Neural cell (in vitro differentiated cells): Measurements from ENCODE around the gene ATPAF2. TPM values are rescaled to one million over a fixed set of nuclear protein-coding genes. Genes with fewer than 3 reads are reported as not detected.
"Not testable (repeated sequence)": the region's sequence is repeated elsewhere in the genome, so short reads cannot be mapped to it uniquely, and the experiment has no call there.

Experiments used
- H2AFZ ChIP-seq: fragments of 200-600, 300-800 bp; sonication (generic), shearing (Covaris generic); 2 replicates; pipeline ENCODE4 v1.6.0; 2014; ENCODE audit warnings: low read depth, mild to moderate bottlenecking, antibody characterized with exemption, low read length, moderate library complexity
- H3F3A ChIP-seq: fragments of 200-600 bp; shearing (Covaris generic); 2 replicates; pipeline ENCODE4 v1.6.1; 2016; ENCODE audit warnings: mild to moderate bottlenecking, moderate library complexity, mixed read lengths, antibody characterized with exemption, low read length; ENCODE audit not compliant: insufficient read depth, poor library complexity, severe bottlenecking
- H3K27ac ChIP-seq: fragments of 200-600, 300-800 bp; sonication (generic), shearing (Covaris generic); 2 replicates; pipeline ENCODE4 v1.5.1; 2014; ENCODE audit warnings: mild to moderate bottlenecking, low read length, moderate library complexity
- H3K27me3 ChIP-seq: fragments of 300-800, 200-600 bp; sonication (generic), shearing (Covaris generic); 2 replicates; pipeline ENCODE4 v1.6.0; 2014; ENCODE audit warnings: mild to moderate bottlenecking, low read depth, low read length, moderate library complexity; ENCODE audit not compliant: insufficient read depth
- H3K36me3 ChIP-seq: fragments of 300-800, 200-600 bp; sonication (generic), shearing (Covaris generic); 2 replicates; pipeline ENCODE4 v1.5.1; 2014; ENCODE audit warnings: mild to moderate bottlenecking, antibody characterized with exemption, low read length, moderate library complexity; ENCODE audit not compliant: insufficient read depth
- H3K4me2 ChIP-seq: fragments of 300-800, 200-600 bp; sonication (generic), shearing (Covaris generic); 2 replicates; pipeline ENCODE4 v1.6.0; 2014; ENCODE audit warnings: mild to moderate bottlenecking, low read length
- H3K4me3 ChIP-seq: fragments of 300-800, 200-600 bp; sonication (generic), shearing (Covaris generic); 2 replicates; pipeline ENCODE4 v1.5.1; 2014; ENCODE audit warnings: mild to moderate bottlenecking, low read length, moderate library complexity
- H3K79me2 ChIP-seq: fragments of 200-600 bp; shearing (Covaris generic); replicated peaks from 2 replicates; pipeline ENCODE4 v1.6.0; 2014; ENCODE audit warnings: mild to moderate bottlenecking, low read length, moderate library complexity; ENCODE audit not compliant: insufficient read depth
- H3K9ac ChIP-seq: fragments of 300-800, 200-600 bp; sonication (generic), shearing (Covaris generic); 2 replicates; pipeline ENCODE4 v1.6.1; 2016; ENCODE audit warnings: mild to moderate bottlenecking, low read length, mixed read lengths
- H3K9me2 ChIP-seq: fragments of 200-600 bp; shearing (Covaris generic); 2 replicates; pipeline ENCODE4 v1.6.1; 2016; ENCODE audit warnings: mild to moderate bottlenecking, low read length, mixed read lengths; ENCODE audit not compliant: insufficient read depth
- H3K9me3 ChIP-seq: fragments of 200-600, 300-800 bp; sonication (generic), shearing (Covaris generic); 2 replicates; pipeline ENCODE4 v1.6.1; 2016; ENCODE audit warnings: mild to moderate bottlenecking, mixed run types, low read length, moderate library complexity, mixed read lengths
- H4K20me1 ChIP-seq: fragments of 200-600 bp; shearing (Covaris generic); 2 replicates; pipeline ENCODE4 v1.6.1; 2016; ENCODE audit warnings: mild to moderate bottlenecking, mixed run types; ENCODE audit not compliant: insufficient read depth
- EZH2 ChIP-seq: fragments of 200-600, 300-800 bp; shearing (Covaris generic), sonication (generic); IDR thresholded peaks from 2 replicates; pipeline ENCODE4 v1.6.1; 2014; ENCODE audit warnings: antibody characterized with exemption, low read length, borderline replicate concordance, mild to moderate bottlenecking; ENCODE audit not compliant: insufficient read depth, poor library complexity, severe bottlenecking
- MXI1 ChIP-seq: fragments of 450-650 bp; conservative IDR thresholded peaks from 2 replicates; pipeline ENCODE4 v1.6.1; 2014; ENCODE audit warnings: antibody characterized with exemption, mild to moderate bottlenecking; ENCODE audit not compliant: poor library complexity, severe bottlenecking
- POLR2AphosphoS5 ChIP-seq: IDR thresholded peaks from 2 replicates; pipeline ENCODE4 v1.6.1; 2012
- SMC3 ChIP-seq: fragments of 450-650 bp; conservative IDR thresholded peaks from 2 replicates; pipeline ENCODE4 v1.6.1; 2014; ENCODE audit warnings: antibody characterized with exemption, mild to moderate bottlenecking, moderate library complexity; ENCODE audit not compliant: poor library complexity
- TAF1 ChIP-seq: IDR thresholded peaks from 2 replicates; pipeline ENCODE4 v1.6.1; 2012; ENCODE audit warnings: low read depth
- polyA plus RNA-seq: library from polyadenylated mRNA; depleted of rRNA; stranded (reverse); fragments of >200 nt; gene quantifications from 2 replicates; pipeline ENCODE4 v1.2.3, GENCODE V29; 2014
- TF ChIP-seq, protein P1 (sequence below): IDR thresholded peaks from 2 replicates; pipeline ENCODE4 v1.6.1; 2012; ENCODE audit warnings: borderline replicate concordance
- TF ChIP-seq, protein P2 (sequence below): fragments of 450-650 bp; IDR thresholded peaks from 2 replicates; pipeline ENCODE4 v1.5.1; 2014; ENCODE audit warnings: antibody characterized with exemption, mild to moderate bottlenecking, moderate library complexity; ENCODE audit not compliant: poor library complexity, severe bottlenecking

Gene ATPAF2
- polyA plus RNA-seq, 1 donor from 2014 or later: 33.3 TPM

DNA sequence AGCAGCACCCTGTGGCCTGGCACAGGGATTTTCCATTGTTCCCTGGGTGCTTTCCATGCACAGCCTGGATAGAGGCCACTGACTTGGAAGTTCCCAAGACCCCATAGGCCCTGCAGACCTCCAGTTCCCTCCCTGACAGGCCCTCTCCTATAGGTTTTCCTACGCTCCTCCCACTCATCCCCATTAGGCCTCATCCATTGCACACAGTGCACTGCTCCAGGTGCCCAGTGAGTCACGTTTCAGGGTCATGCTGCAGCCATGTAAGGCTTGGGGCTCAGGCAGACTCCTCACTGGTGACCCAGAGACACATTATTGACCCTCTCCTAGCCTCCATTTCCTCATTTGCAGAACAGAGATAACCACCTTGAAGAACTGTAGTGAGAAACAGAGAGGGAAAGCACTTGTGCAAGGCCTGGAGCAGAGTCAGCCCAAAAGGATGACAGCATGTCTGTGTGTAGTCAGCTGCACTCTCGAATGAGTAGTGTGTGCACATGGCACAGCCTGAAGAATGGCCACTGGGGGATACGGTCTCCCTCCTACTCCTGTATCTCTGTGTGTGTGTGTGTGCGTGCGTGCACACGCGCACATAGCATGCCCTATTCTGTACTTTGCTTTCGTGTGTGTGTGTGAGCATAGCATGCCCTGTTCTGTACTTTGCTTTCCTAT lies 39.5 kb downstream of the ATPAF2 start:
- no peaks in the 10 kb centered on the region for H3K36me3 ChIP-seq
- H3K9me3 ChIP-seq: no peaks in the 10 kb centered on the region
- no peak overlapping the region for H2AFZ ChIP-seq
- H3F3A ChIP-seq: no peaks in the 10 kb centered on the region
- H3K79me2 ChIP-seq: no peaks in the 10 kb centered on the region
- no peaks in the 10 kb centered on the region for H3K27me3 ChIP-seq
- H4K20me1 ChIP-seq: no peaks in the 10 kb centered on the region
- H3K4me3 ChIP-seq: no peak overlapping the region
- no peaks in the 10 kb centered on the region for H3K9me2 ChIP-seq
- H3K9ac ChIP-seq: no peak overlapping the region
- TF ChIP-seq, protein P1, sequence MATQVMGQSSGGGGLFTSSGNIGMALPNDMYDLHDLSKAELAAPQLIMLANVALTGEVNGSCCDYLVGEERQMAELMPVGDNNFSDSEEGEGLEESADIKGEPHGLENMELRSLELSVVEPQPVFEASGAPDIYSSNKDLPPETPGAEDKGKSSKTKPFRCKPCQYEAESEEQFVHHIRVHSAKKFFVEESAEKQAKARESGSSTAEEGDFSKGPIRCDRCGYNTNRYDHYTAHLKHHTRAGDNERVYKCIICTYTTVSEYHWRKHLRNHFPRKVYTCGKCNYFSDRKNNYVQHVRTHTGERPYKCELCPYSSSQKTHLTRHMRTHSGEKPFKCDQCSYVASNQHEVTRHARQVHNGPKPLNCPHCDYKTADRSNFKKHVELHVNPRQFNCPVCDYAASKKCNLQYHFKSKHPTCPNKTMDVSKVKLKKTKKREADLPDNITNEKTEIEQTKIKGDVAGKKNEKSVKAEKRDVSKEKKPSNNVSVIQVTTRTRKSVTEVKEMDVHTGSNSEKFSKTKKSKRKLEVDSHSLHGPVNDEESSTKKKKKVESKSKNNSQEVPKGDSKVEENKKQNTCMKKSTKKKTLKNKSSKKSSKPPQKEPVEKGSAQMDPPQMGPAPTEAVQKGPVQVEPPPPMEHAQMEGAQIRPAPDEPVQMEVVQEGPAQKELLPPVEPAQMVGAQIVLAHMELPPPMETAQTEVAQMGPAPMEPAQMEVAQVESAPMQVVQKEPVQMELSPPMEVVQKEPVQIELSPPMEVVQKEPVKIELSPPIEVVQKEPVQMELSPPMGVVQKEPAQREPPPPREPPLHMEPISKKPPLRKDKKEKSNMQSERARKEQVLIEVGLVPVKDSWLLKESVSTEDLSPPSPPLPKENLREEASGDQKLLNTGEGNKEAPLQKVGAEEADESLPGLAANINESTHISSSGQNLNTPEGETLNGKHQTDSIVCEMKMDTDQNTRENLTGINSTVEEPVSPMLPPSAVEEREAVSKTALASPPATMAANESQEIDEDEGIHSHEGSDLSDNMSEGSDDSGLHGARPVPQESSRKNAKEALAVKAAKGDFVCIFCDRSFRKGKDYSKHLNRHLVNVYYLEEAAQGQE: no peak
- TF ChIP-seq POLR2AphosphoS5: peak; percentile 4
- peak; percentile 23 for TF ChIP-seq MXI1
- no peak overlapping the region for H3K4me2 ChIP-seq
- H3K27ac ChIP-seq: peak overlapping the region; percentile 13

GRCh38 chr17:17998934-17999333 lies 40.0 kb downstream of the ATPAF2 start:
- H3K27me3 ChIP-seq: no peaks in the 10 kb centered on the region
- H3K79me2 ChIP-seq: no peaks in the 10 kb centered on the region
- H4K20me1 ChIP-seq: no peaks in the 10 kb centered on the region
- H3K36me3 ChIP-seq: no peaks in the 10 kb centered on the region
- no peaks in the 10 kb centered on the region for H3K9me2 ChIP-seq
- TF ChIP-seq SMC3 (no peak), POLR2AphosphoS5 (no peak), EZH2 (no peak), MXI1 (no peak), TAF1 (no peak)
- TF ChIP-seq, protein P2, sequence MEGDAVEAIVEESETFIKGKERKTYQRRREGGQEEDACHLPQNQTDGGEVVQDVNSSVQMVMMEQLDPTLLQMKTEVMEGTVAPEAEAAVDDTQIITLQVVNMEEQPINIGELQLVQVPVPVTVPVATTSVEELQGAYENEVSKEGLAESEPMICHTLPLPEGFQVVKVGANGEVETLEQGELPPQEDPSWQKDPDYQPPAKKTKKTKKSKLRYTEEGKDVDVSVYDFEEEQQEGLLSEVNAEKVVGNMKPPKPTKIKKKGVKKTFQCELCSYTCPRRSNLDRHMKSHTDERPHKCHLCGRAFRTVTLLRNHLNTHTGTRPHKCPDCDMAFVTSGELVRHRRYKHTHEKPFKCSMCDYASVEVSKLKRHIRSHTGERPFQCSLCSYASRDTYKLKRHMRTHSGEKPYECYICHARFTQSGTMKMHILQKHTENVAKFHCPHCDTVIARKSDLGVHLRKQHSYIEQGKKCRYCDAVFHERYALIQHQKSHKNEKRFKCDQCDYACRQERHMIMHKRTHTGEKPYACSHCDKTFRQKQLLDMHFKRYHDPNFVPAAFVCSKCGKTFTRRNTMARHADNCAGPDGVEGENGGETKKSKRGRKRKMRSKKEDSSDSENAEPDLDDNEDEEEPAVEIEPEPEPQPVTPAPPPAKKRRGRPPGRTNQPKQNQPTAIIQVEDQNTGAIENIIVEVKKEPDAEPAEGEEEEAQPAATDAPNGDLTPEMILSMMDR: no peak
- H3K9ac ChIP-seq: no peak overlapping the region
- no peaks in the 10 kb centered on the region for H3K9me3 ChIP-seq
- no peak overlapping the region for H3K27ac ChIP-seq
- no peaks in the 10 kb centered on the region for H3F3A ChIP-seq
- no peak overlapping the region for H3K4me2 ChIP-seq
- no peak overlapping the region for H3K4me3 ChIP-seq
- no peak overlapping the region for H2AFZ ChIP-seq

- not testable (repeated sequence) for H3K27me3 ChIP-seq, H3K4me2 ChIP-seq, H2AFZ ChIP-seq, H3F3A ChIP-seq, H3K4me3 ChIP-seq, H3K9me3 ChIP-seq, H3K27ac ChIP-seq, H3K9me2 ChIP-seq, H4K20me1 ChIP-seq, H3K36me3 ChIP-seq, H3K9ac ChIP-seq, H3K79me2 ChIP-seq
Observed at GRCh38 chr17:17995887-17996286, 43.1 kb downstream of the ATPAF2 start.
